CD14-positive monocyte (primary cell): ENCODE results near the gene ITSN1. TPM values are rescaled to one million over a fixed set of nuclear protein-coding genes. Genes with fewer than 3 reads are reported as not detected.

Source experiments
- DNase-seq, 3 donors: peaks; one replicate each; pipeline ENCODE4 v3.0.0-alpha.2; 2011 to 2022
- H2AFZ ChIP-seq: 2 replicates; pipeline ENCODE4 v1.6.0; 2012; ENCODE audit warnings: mild to moderate bottlenecking, low read depth, low read length, inconsistent platforms; ENCODE audit not compliant: insufficient read depth, poor library complexity, severe bottlenecking
- H3K27ac ChIP-seq, 2 donors: 1 replicate in 1 of 2; 2 replicates in 1 of 2; pipeline ENCODE4 v1.5.1; 2012 to 2013; ENCODE audit warnings: low read length in 2 of 2, control low read depth in 1 of 2, inconsistent platforms in 1 of 2, low read depth in 1 of 2, mild to moderate bottlenecking in 1 of 2
- H3K27me3 ChIP-seq, 2 donors: one replicate each; pipeline versions ENCODE4 v1.6.0 to v1.6.1; 2011 to 2013; ENCODE audit warnings: low read length in 2 of 2; ENCODE audit not compliant: control insufficient read depth in 2 of 2, insufficient read depth in 2 of 2
- H3K36me3 ChIP-seq, 2 donors: replicated peaks in 1 of 2; 1 replicate in 1 of 2; 2 replicates in 1 of 2; pipeline versions ENCODE4 v1.5.1 to v1.6.1; 2012 to 2013; ENCODE audit warnings: low read length in 2 of 2, control low read depth in 1 of 2, inconsistent platforms in 1 of 2, mild to moderate bottlenecking in 1 of 2; ENCODE audit not compliant: insufficient read depth in 2 of 2, control insufficient read depth in 1 of 2
- H3K4me1 ChIP-seq, 2 donors: 1 replicate in 1 of 2; 2 replicates in 1 of 2; pipeline versions ENCODE4 v1.5.1 to v1.6.1; 2012 to 2013; ENCODE audit warnings: low read length in 2 of 2, control low read depth in 1 of 2, inconsistent platforms in 1 of 2, mild to moderate bottlenecking in 1 of 2, moderate library complexity in 1 of 2; ENCODE audit not compliant: insufficient read depth in 2 of 2, control insufficient read depth in 1 of 2
- H3K4me2 ChIP-seq: replicated peaks from 2 replicates; pipeline ENCODE3; 2012; ENCODE audit warnings: low read length, moderate library complexity, mild to moderate bottlenecking; ENCODE audit not compliant: poor library complexity, severe bottlenecking; ENCODE audit errors: extremely low read depth
- H3K4me3 ChIP-seq, 3 experiments: fragments of 200-600 bp in 1 of 3; sonication (generic) in 1 of 3; replicated peaks in 1 of 3; 1 replicate in 2 of 3; 2 replicates in 1 of 3; pipeline ENCODE4 v1.5.1; 2011 to 2013; ENCODE audit warnings: low read length in 3 of 3, mild to moderate bottlenecking in 3 of 3, control low read depth in 2 of 3, low read depth in 2 of 3, inconsistent platforms in 1 of 3, moderate library complexity in 1 of 3
- H3K79me2 ChIP-seq: 2 replicates; pipeline ENCODE4 v1.6.0; 2012; ENCODE audit warnings: mild to moderate bottlenecking, control low read depth, inconsistent platforms, low read length, moderate library complexity; ENCODE audit not compliant: insufficient read depth
- H3K9ac ChIP-seq: 2 replicates; pipeline ENCODE4 v1.6.0; 2017; ENCODE audit warnings: low read length, mild to moderate bottlenecking; ENCODE audit not compliant: insufficient read depth, poor library complexity, severe bottlenecking
- H3K9me3 ChIP-seq, 2 donors: replicated peaks in 1 of 2; 1 replicate in 1 of 2; 2 replicates in 1 of 2; pipeline versions ENCODE4 v1.5.1 to v1.6.1; 2012 to 2013; ENCODE audit warnings: low read length in 2 of 2, control low read depth in 1 of 2; ENCODE audit not compliant: control insufficient read depth in 1 of 2, insufficient read depth in 1 of 2
- H4K20me1 ChIP-seq: 2 replicates; pipeline ENCODE4 v1.6.0; 2012; ENCODE audit warnings: mild to moderate bottlenecking, low read length, control low read depth, moderate library complexity; ENCODE audit not compliant: insufficient read depth
- H3K27ac Mint-ChIP-seq, 7 donors: one replicate each; pipeline ENCODE4 v1.8.0; 2020; ENCODE audit warnings: mild to moderate bottlenecking in 7 of 7, mixed read lengths in 7 of 7, moderate library complexity in 6 of 7, inconsistent platforms in 2 of 7
- H3K27me3 Mint-ChIP-seq, 3 donors: one replicate each; pipeline ENCODE4 v1.8.0; 2021 to 2022; ENCODE audit warnings: low read depth in 3 of 3, mild to moderate bottlenecking in 3 of 3, mixed read lengths in 3 of 3, moderate library complexity in 3 of 3, inconsistent platforms in 1 of 3
- H3K36me3 Mint-ChIP-seq, 2 donors: one replicate each; pipeline ENCODE4 v1.8.0; 2020; ENCODE audit warnings: mixed read lengths in 2 of 2, inconsistent platforms in 1 of 2, mild to moderate bottlenecking in 1 of 2
- H3K4me1 Mint-ChIP-seq: one replicate; pipeline ENCODE4 v1.8.0; 2020; ENCODE audit warnings: mild to moderate bottlenecking, mixed read lengths
- H3K4me3 Mint-ChIP-seq, 2 donors: one replicate each; pipeline ENCODE4 v1.8.0; 2020; ENCODE audit warnings: mild to moderate bottlenecking in 2 of 2, mixed read lengths in 2 of 2, moderate library complexity in 1 of 2
- H3K9me3 Mint-ChIP-seq, 7 donors: one replicate each; pipeline ENCODE4 v1.8.0; 2020 to 2022; ENCODE audit warnings: mixed read lengths in 7 of 7, mild to moderate bottlenecking in 6 of 7, moderate library complexity in 6 of 7, inconsistent platforms in 2 of 7
- WGBS: methylation state at CpG from one replicate; pipeline ENCODE4 v1.1.5; 2013; ENCODE audit warnings: missing lambda C conversion rate; ENCODE audit not compliant: insufficient coverage; 5-methylcytosine and 5-hydroxymethylcytosine counted together
- intact Hi-C, 2 donors: fragments of 100-400 bp; cut with micrococcal nuclease; formaldehyde crosslinking; loops; one replicate each; pipeline versions ENCODE4 v1.15.0 to v1.15.1; 2023
- polyA plus RNA-seq, 3 donors: library from polyadenylated mRNA; depleted of rRNA in 1 of 3; unstranded in 2 of 3; stranded (reverse) in 1 of 3; fragments of 300-500 nt in 2 of 3; fragments of >200 nt in 1 of 3; fragmentation: Illumina TruSeq in 2 of 3; gene quantifications; 1 replicate in 2 of 3; 2 replicates in 1 of 3; pipeline ENCODE4 v1.2.3, GENCODE V29; 2012 to 2021
- TF ChIP-seq, protein P1 (sequence below): fragments of 200-600 bp; IDR thresholded peaks from one replicate; pipeline ENCODE4 v1.8.0; 2022; ENCODE audit warnings: antibody characterized with exemption, mild to moderate bottlenecking

Gene ITSN1
- polyA plus RNA-seq, 3 donors = 4.7 to 10.3 (median 5.1) TPM

DNA sequence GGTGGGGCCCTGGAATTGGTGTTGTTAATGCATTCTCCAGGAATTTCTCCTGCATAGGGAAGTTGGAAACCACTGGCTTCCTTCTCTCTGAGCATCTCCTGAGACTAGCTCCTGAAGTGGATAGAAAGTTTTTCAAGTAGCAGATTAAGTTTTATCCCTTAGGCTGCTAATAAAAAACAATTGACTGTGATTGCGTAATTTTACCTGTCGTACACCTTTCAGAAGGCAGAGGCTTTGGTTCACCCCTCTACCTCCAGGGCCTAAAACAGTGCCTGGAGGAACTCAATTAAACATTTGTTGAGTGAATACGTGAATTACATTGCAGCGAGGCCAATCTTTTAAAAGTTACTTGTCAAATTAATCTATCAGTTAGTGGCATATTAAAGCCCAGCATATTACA, 3.4 kb downstream of the ITSN1 start:
- DNase-seq = no peak

DNA sequence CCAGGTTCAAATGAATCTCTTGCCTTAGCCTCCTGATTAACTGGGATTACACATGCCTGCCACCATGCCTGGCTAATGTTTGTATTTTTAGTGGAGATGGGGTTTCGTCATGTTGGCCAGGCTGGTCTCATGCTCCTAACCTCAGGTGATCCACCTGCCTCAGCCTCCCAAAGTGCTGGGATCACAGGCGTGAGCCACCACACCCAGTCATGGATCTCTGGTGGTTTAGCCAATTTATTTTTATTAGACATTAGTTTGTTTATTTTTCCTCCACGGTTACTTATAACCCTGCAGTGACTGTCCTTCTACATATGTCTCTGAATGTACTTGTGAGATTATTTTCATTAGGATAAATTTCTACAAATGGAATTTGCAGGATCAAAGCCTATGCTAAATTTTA, 5.3 kb downstream of the ITSN1 start:
- H3K4me1 ChIP-seq = peaks cover 38 to 41% of the 10 kb centered on the region in 2 donors
- intact Hi-C loops = loop anchor here (10.0 kb wide), 2 partner anchors 103 to 1373 kb away; partner anchors contain the start of genes GART (in 1 of the 2), MIS18A (in 1 of the 2) and SON (in 1 of the 2)

More for the DNA sequence above, 3.4 kb downstream of the ITSN1 start:
- H3K4me3 ChIP-seq = no peak overlapping the region
- H2AFZ ChIP-seq = no peak overlapping the region
- intact Hi-C loops = loop anchor here (10.0 kb wide), 2 partner anchors 101 to 1371 kb away; partner anchors contain the start of genes GART (in 1 of the 2), MIS18A (in 1 of the 2) and SON (in 1 of the 2)
- no peak overlapping the region for H3K4me2 ChIP-seq
- 100% methylated on average over 1 of the region's 4 CpGs for WGBS
- H3K9ac ChIP-seq = no peak overlapping the region
- no peaks in the 10 kb centered on the region for H3K9me3 ChIP-seq
- Mint-ChIP-seq H3K27ac (no peak overlapping the region), H3K27me3 (peaks cover 0 to 10% (median 0%) of the 10 kb centered on the region in 3 donors), H3K36me3 (no peaks in the 10 kb centered on the region), H3K4me1 (peaks cover 49% of the 10 kb centered on the region), H3K9me3 (no peaks in the 10 kb centered on the region), H3K4me3 (no peak overlapping the region)
- H3K27me3 ChIP-seq = peaks cover 0 to 2% of the 10 kb centered on the region in 2 donors
- H4K20me1 ChIP-seq = peaks cover 4% of the 10 kb centered on the region
- H3K36me3 ChIP-seq = no peaks in the 10 kb centered on the region
- peaks cover 45 to 48% of the 10 kb centered on the region in 2 donors for H3K4me1 ChIP-seq
- peaks cover 43% of the 10 kb centered on the region for H3K79me2 ChIP-seq
- TF ChIP-seq, protein P1, sequence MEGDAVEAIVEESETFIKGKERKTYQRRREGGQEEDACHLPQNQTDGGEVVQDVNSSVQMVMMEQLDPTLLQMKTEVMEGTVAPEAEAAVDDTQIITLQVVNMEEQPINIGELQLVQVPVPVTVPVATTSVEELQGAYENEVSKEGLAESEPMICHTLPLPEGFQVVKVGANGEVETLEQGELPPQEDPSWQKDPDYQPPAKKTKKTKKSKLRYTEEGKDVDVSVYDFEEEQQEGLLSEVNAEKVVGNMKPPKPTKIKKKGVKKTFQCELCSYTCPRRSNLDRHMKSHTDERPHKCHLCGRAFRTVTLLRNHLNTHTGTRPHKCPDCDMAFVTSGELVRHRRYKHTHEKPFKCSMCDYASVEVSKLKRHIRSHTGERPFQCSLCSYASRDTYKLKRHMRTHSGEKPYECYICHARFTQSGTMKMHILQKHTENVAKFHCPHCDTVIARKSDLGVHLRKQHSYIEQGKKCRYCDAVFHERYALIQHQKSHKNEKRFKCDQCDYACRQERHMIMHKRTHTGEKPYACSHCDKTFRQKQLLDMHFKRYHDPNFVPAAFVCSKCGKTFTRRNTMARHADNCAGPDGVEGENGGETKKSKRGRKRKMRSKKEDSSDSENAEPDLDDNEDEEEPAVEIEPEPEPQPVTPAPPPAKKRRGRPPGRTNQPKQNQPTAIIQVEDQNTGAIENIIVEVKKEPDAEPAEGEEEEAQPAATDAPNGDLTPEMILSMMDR = no peak
- no peak overlapping the region for H3K27ac ChIP-seq

More for the DNA sequence above, 5.3 kb downstream of the ITSN1 start:
- Mint-ChIP-seq H3K27ac (no peak overlapping the region), H3K9me3 (no peaks in the 10 kb centered on the region), H3K27me3 (peaks cover 0 to 10% (median 0%) of the 10 kb centered on the region in 3 donors), H3K4me1 (peaks cover 46% of the 10 kb centered on the region), H3K4me3 (no peak overlapping the region), H3K36me3 (no peaks in the 10 kb centered on the region)
- DNase-seq = no peak
- no peak overlapping the region for H3K9ac ChIP-seq
- TF ChIP-seq, protein P1 = no peak
- H3K79me2 ChIP-seq = peaks cover 42% of the 10 kb centered on the region
- no peak overlapping the region for H3K27ac ChIP-seq
- no peak overlapping the region for H3K4me2 ChIP-seq
- no peak overlapping the region for H3K4me3 ChIP-seq
- no peak overlapping the region for H2AFZ ChIP-seq
- H4K20me1 ChIP-seq = peaks cover 8% of the 10 kb centered on the region
- H3K27me3 ChIP-seq = peaks cover 0 to 2% of the 10 kb centered on the region in 2 donors
- no peaks in the 10 kb centered on the region for H3K36me3 ChIP-seq
- WGBS = no CpG with 5 or more reads among the region's 3 CpGs
- no peaks in the 10 kb centered on the region for H3K9me3 ChIP-seq
